Erythroblast (primary cell): ENCODE measurements around the gene PTPN2.

Experiments used
- GATA1 ChIP-seq: IDR thresholded peaks from 2 replicates; pipeline ENCODE4 v1.6.1; 2011; ENCODE audit warnings: low read depth, mild to moderate bottlenecking, control low read depth, low read length, moderate library complexity
- POLR2A ChIP-seq: IDR thresholded peaks from 2 replicates; pipeline ENCODE4 v1.6.1; 2011; ENCODE audit warnings: mild to moderate bottlenecking, low read length

DNA sequence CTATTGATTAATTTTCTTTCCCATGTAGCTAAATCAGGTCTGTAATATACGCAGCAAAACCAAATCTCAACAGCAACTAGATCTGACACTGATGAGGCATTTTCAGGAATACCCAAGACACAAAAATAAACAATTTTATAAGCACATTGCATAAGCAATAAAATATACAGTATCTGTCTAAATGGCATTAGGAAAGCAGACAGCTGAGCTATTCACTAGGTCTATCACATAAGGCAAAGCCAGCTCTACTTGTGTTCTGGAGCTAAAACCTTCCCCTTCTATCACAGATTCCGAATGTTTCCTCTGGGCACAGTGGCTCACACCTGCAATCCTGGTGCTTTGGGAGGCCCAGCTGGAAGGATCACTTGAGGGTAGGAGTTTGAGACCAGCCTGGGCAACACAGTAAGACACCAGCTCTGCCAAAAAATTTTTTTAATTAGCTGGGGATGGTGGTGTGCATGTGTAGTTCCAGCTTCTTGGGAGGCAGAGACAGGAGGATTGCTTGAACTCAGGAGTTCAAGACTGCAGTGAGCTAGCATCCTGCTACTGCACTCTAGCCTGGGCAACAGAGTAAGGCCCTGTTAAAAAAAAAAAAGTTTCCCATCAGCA lies 21.1 kb downstream of the PTPN2 start:
- TF ChIP-seq POLR2A = no peak
- TF ChIP-seq GATA1 = no peak
